Esophagus squamous epithelium (tissue), 5 donors: ENCODE measurements around the gene SFMBT2. TPM values are rescaled to one million over a fixed set of nuclear protein-coding genes. Genes with fewer than 3 reads are reported as not detected.

ENCODE experiments used
- DNase-seq: peaks from one replicate; lab custom pipeline; 2025; lab: John Stamatoyannopoulos, UW
- H3K27ac ChIP-seq, 4 donors: fragments of 200-600 bp; sonication (generic); one replicate each; pipeline ENCODE4 v1.5.1; 2016 to 2019; ENCODE audit warnings: mild to moderate bottlenecking in 1 of 4
- H3K27me3 ChIP-seq, 4 donors: fragments of 200-600 bp; sonication (generic); 1 replicate in 3 of 4; 2 replicates in 1 of 4; pipeline versions ENCODE4 v1.5.1 to v1.6.0; 2017 to 2021; ENCODE audit warnings: antibody characterized with exemption in 1 of 4
- H3K36me3 ChIP-seq, 3 donors: fragments of 200-600 bp; sonication (generic); one replicate each; pipeline ENCODE4 v1.5.1; 2016 to 2019
- H3K4me1 ChIP-seq, 3 donors: fragments of 200-600 bp; sonication (generic); one replicate each; pipeline ENCODE4 v1.5.1; 2017 to 2019
- H3K4me3 ChIP-seq, 4 donors: fragments of 200-600 bp; sonication (generic); 1 replicate in 3 of 4; 2 replicates in 1 of 4; pipeline ENCODE4 v1.5.1; 2016 to 2019; ENCODE audit warnings: mild to moderate bottlenecking in 2 of 4, moderate library complexity in 1 of 4
- H3K9me3 ChIP-seq, 3 donors: fragments of 200-600 bp; sonication (generic); one replicate each; pipeline ENCODE4 v1.5.1; 2016 to 2019
- CTCF ChIP-seq, 6 experiments: fragments of 450-650 bp in 4 of 6; fragments of 200-600 bp in 2 of 6; sonication (generic) in 2 of 6; IDR thresholded peaks; one replicate each; pipeline ENCODE4 v1.5.1; 2016 to 2019; ENCODE audit warnings: antibody characterized with exemption in 6 of 6, mild to moderate bottlenecking in 4 of 6, moderate library complexity in 4 of 6
- POLR2A ChIP-seq, 4 donors: fragments of 450-650 bp; IDR thresholded peaks; one replicate each; pipeline ENCODE4 v1.6.1; 2017; ENCODE audit warnings: antibody characterized with exemption in 4 of 4, mild to moderate bottlenecking in 4 of 4, moderate library complexity in 3 of 4
- WGBS, 2 donors: methylation state at CpG; one replicate each; pipeline ENCODE4 v1.1.5; 2018; 5-methylcytosine and 5-hydroxymethylcytosine counted together
- intact Hi-C: fragments of 100-400 bp; cut with DNase I; formaldehyde crosslinking; loops from one replicate; pipeline ENCODE4 v1.15.0; 2022
- total RNA-seq, 4 donors: library from RNA; depleted of rRNA; stranded (reverse); fragments of >200 nt; gene quantifications; one replicate each; pipeline ENCODE4 v1.1.0, GENCODE V29; 2016
- donor health status: DM: yes; HTN: yes; CAD: no.

Gene SFMBT2
- total RNA-seq, 4 donors from 2014 or later: 0.72 to 5.0 (median 1.4) TPM

DNA sequence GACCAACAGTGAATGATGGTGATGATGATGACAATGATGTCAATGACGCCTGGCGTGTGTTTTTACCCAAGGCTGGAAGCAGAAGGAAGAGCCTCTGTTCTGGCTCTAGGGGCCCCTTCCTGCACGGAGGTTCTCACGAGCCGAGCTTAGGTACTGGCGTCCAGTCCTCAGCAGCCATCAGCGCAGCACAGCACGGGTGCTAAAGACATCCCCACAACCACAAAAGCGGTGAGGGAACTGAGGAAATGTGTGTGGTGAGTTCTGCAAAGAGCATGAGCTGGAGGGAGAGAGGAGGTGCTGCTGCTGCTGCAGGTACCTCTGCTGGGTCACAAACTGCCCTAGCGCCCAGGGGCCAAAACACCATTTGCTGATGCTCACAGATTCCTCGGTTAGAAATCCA, 81.6 kb downstream of the SFMBT2 start:
- intact Hi-C loops: no loop called here
- TF ChIP-seq CTCF (IDR thresholded peaks at IDR 0.05): no peak
- no peak for TF ChIP-seq POLR2A (IDR thresholded peaks at IDR 0.05)
- Histone ChIP-seq H3K4me1 (no peaks in the 10 kb centered on the region), H3K27ac (no peak overlapping the region), H3K9me3 (peaks cover 0 to 13% (median 0%) of the 10 kb centered on the region in 3 donors), H3K27me3 (no peaks in the 10 kb centered on the region), H3K4me3 (no peak overlapping the region), H3K36me3 (no peaks in the 10 kb centered on the region)
- WGBS, 2 donors: 92% methylated on average over 4 to 11 of the region's 11 CpGs
- DNase-seq: no peak

- H3K27ac ChIP-seq: no peak overlapping the region
Measured at GRCh38 chr10:7327885-7328284, 82.9 kb downstream of the SFMBT2 start.

DNA sequence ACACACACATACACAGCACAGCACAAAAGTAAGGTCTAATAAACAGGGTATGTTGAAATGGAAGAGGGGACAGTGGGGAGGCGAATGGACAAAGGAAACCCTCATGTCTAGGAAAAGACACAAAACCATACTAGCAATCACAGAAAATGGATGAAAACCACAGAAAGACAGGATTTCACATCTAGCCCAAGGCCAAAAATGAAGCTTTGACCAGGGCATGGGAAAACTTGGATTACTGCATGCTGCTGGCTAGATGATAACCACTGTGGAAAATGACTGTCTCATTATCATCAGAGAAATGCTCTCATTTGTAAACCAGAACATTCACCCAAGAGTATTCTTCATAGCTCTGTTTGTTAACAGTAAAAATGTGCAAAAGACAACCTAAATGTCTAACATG, 88.2 kb downstream of the SFMBT2 start:
- DNase-seq: no peak
- WGBS, 2 donors: 60 to 100% methylated on average over 1 of the region's 1 CpG
- no peaks in the 10 kb centered on the region for H3K27me3 ChIP-seq
- peaks cover 0 to 7% (median 0%) of the 10 kb centered on the region in 3 donors for H3K9me3 ChIP-seq
- H3K4me1 ChIP-seq: peaks cover 0 to 18% (median 3%) of the 10 kb centered on the region in 3 donors
- intact Hi-C loops: no loop called here
- no peak overlapping the region for H3K27ac ChIP-seq
- TF ChIP-seq POLR2A (IDR thresholded peaks at IDR 0.05): no peak
- TF ChIP-seq CTCF (IDR thresholded peaks at IDR 0.05): no peak
- no peak overlapping the region for H3K4me3 ChIP-seq
- no peaks in the 10 kb centered on the region for H3K36me3 ChIP-seq

More at GRCh38 chr10:7327885-7328284, 82.9 kb downstream of the SFMBT2 start:
- DNase-seq: no peak
- 89 to 96% methylated on average over 3 of the region's 3 CpGs for WGBS, 2 donors
- H3K4me1 ChIP-seq: no peaks in the 10 kb centered on the region
- H3K36me3 ChIP-seq: no peaks in the 10 kb centered on the region
- intact Hi-C loops: no loop called here
- H3K9me3 ChIP-seq: peaks cover 0 to 13% (median 0%) of the 10 kb centered on the region in 3 donors
- no peak for TF ChIP-seq CTCF (IDR thresholded peaks at IDR 0.05)
- no peak for TF ChIP-seq POLR2A (IDR thresholded peaks at IDR 0.05)
- no peaks in the 10 kb centered on the region for H3K27me3 ChIP-seq
- no peak overlapping the region for H3K4me3 ChIP-seq

DNA sequence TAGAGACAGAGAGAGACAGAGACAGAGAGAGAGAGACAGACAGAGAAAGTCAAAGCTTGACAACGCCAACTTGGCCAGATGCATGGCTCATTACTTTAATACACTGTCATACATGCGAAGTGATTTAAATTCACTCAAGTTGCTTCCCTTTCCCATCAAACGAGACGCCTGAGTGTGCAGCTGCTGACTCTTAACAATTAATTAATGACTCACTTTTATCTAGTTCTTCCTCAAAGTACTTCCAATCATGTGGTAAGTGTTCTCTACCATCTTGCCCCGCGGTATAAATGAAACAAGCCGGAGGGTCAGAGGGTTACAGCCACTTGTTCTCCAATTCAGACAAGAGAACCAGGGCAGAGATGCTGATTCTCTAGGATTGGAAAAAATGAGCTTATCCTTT, 90.8 kb downstream of the SFMBT2 start:
- no peak for DNase-seq
- intact Hi-C loops: no loop called here
- H3K4me3 ChIP-seq: no peak overlapping the region
- H3K27me3 ChIP-seq: no peaks in the 10 kb centered on the region
- H3K4me1 ChIP-seq: peaks cover 0 to 18% (median 3%) of the 10 kb centered on the region in 3 donors
- H3K9me3 ChIP-seq: no peaks in the 10 kb centered on the region
- 68 to 71% methylated on average over 7 of the region's 7 CpGs for WGBS, 2 donors
- no peaks in the 10 kb centered on the region for H3K36me3 ChIP-seq
- TF ChIP-seq CTCF (IDR thresholded peaks at IDR 0.05): no peak
- TF ChIP-seq POLR2A (IDR thresholded peaks at IDR 0.05): no peak
- H3K27ac ChIP-seq: no peak overlapping the region

- no peak for TF ChIP-seq CTCF (IDR thresholded peaks at IDR 0.05)
- no peak for TF ChIP-seq POLR2A (IDR thresholded peaks at IDR 0.05)
- Histone ChIP-seq H3K4me1 (peaks cover 0 to 18% (median 3%) of the 10 kb centered on the region in 3 donors), H3K27ac (no peak overlapping the region), H3K4me3 (no peak overlapping the region), H3K9me3 (no peaks in the 10 kb centered on the region), H3K27me3 (no peaks in the 10 kb centered on the region), H3K36me3 (no peaks in the 10 kb centered on the region)
- intact Hi-C loops: no loop called here
- DNase-seq: no peak
Measured at GRCh38 chr10:7319632-7320031, 91.2 kb downstream of the SFMBT2 start.
